ENCODE data around the gene FGF14.
"Not testable (repeated sequence)": the region's sequence is repeated elsewhere in the genome, so short reads cannot be mapped to it uniquely, and the experiment has no call there.

Gene FGF14

GRCh38 chr13:102142473-102142826 is 259.4 kb downstream of the FGF14 start:
- no peak for DNase-seq (ENCODE audit: extremely low read depth, insufficient read length)
- no peak for TF ChIP-seq CTCF (IDR thresholded peaks at IDR 0.05; ENCODE audit: insufficient read depth, low read length, poor library complexity, severe bottlenecking)
- Histone ChIP-seq H3K4me3 (replicated peaks; ENCODE audit: low read depth, low read length) (no peak overlapping the region), H3K27me3 (replicated peaks; ENCODE audit: control insufficient read depth, insufficient read depth, low read length) (no peaks in the 10 kb centered on the region), H3K36me3 (ENCODE audit: control insufficient read depth, insufficient read depth, low read length) (no peaks in the 10 kb centered on the region)

DNA sequence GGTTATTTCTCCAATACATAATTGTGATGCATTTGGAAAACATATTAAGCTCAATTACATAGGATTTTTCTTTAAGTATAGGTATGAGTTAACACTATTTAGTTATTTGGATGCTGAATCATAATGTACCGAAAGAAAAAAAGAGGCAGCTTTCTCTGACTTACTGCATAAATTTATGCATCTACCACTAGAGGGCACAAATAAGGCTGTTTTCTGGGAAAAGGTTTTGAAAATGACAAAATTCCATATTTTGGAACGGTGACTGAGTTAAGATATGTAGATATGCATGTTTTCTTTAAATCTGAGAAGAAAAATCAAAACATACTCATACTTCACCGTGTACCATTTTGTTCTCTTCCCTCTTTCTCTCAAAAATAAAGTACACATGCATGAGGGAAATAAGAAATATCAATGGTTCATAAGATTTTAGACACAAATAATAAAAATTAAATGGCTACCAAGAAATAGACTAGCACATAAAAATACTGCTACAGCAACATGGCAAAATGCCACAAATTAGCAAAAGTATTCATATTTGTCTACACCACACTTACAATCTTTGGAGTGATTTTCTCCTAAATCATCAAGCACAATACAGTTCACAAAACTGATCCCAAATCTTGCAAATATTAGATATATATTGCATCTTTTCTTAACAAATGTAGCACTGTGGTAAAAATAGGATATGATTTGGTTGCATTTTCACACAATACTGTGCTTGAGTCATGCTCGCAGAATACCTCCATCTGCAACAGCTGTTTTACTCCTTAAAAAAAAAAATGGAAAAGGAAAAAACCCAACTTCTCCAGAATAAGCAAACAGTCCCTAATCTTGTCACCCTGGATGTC is 260.0 kb downstream of the FGF14 start:
- TF ChIP-seq CTCF (IDR thresholded peaks at IDR 0.05; ENCODE audit: insufficient read depth, low read length, poor library complexity, severe bottlenecking) = peak; percentile 75
- Histone ChIP-seq H3K27me3 (replicated peaks; ENCODE audit: control insufficient read depth, insufficient read depth, low read length) (no peaks in the 10 kb centered on the region), H3K36me3 (ENCODE audit: control insufficient read depth, insufficient read depth, low read length) (no peaks in the 10 kb centered on the region), H3K4me3 (replicated peaks; ENCODE audit: low read depth, low read length) (no peak overlapping the region)
- no peak for DNase-seq (ENCODE audit: extremely low read depth, insufficient read length)

DNA sequence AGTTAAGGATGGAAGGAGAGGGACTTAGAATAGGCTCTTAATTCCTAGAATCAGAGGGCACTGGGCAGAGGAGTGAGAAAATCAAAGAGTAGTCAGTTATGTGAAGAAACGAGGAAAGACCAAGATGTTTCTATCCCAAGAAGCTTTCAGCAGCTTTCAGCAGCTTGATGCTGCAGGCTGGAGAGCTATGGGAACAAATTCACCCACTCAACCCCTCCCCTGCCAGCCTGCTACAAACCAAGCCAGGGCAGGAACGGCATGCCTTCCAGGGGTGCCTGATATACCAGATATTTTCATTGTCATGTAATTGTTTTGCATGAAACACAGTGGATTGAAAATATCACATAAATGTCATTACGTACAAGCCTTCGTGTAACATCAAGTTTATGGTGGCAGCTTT is 262.2 kb downstream of the FGF14 start:
- DNase-seq (ENCODE audit: extremely low read depth, insufficient read length) = no peak
- TF ChIP-seq CTCF (IDR thresholded peaks at IDR 0.05; ENCODE audit: insufficient read depth, low read length, poor library complexity, severe bottlenecking) = no peak
- no peak overlapping the region for H3K4me3 ChIP-seq (replicated peaks; ENCODE audit: low read depth, low read length)
- no peaks in the 10 kb centered on the region for H3K27me3 ChIP-seq (replicated peaks; ENCODE audit: control insufficient read depth, insufficient read depth, low read length)
- no peaks in the 10 kb centered on the region for H3K36me3 ChIP-seq (ENCODE audit: control insufficient read depth, insufficient read depth, low read length)

DNA sequence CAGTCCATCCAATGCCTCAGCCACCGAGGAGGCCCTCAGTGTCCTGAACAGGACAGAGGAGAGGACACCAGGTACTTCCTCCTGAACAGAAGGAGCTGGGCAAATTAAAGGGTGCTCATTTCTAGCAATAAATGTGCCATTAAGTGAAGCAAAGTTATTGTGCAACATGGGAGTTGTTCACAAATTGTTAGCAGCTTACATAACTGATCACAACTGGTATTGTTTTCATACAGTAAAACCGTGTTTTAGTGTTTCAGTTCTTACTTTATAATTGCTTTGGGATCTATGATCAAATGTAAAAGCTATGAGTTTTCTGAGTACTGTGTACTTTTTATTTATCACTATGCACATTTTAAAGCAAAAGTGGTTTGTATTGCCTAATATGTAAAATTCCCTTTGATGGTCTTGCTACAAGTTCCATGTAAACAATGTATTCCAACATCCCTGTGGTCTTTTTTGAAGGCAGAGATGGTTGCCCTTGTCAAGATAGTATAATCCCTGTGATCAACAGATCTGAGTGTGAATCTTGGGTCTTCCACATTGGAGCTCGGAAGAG is 263.1 kb downstream of the FGF14 start:
- Histone ChIP-seq H3K36me3 (ENCODE audit: control insufficient read depth, insufficient read depth, low read length) (no peaks in the 10 kb centered on the region), H3K4me3 (replicated peaks; ENCODE audit: low read depth, low read length) (no peak overlapping the region), H3K27me3 (replicated peaks; ENCODE audit: control insufficient read depth, insufficient read depth, low read length) (no peaks in the 10 kb centered on the region)
- no peak for TF ChIP-seq CTCF (IDR thresholded peaks at IDR 0.05; ENCODE audit: insufficient read depth, low read length, poor library complexity, severe bottlenecking)
- DNase-seq (ENCODE audit: extremely low read depth, insufficient read length) = no peak

DNA sequence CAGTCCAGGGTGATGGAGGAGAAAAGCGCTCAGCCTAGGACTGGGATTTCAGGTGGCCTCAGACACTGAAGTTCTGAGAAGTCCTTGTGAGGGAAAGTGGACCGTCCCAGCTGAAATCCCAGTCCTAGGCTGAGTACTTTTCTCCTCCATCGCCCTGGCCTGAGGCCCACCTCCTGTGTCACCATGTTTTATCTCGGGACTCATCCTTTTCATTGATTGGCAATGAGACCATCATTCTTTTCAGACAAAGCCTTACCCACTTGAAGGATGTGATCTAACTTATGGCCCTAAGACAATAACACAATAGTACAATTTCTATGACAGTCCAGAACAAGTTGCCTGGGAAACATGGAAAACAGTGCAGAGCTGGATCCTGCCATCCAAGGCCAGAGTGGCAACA is 263.9 kb downstream of the FGF14 start:
- not testable (repeated sequence) for H3K4me3 ChIP-seq (replicated peaks; ENCODE audit: low read depth, low read length); H3K36me3 ChIP-seq (ENCODE audit: control insufficient read depth, insufficient read depth, low read length); DNase-seq (ENCODE audit: extremely low read depth, insufficient read length); H3K27me3 ChIP-seq (replicated peaks; ENCODE audit: control insufficient read depth, insufficient read depth, low read length)

DNA sequence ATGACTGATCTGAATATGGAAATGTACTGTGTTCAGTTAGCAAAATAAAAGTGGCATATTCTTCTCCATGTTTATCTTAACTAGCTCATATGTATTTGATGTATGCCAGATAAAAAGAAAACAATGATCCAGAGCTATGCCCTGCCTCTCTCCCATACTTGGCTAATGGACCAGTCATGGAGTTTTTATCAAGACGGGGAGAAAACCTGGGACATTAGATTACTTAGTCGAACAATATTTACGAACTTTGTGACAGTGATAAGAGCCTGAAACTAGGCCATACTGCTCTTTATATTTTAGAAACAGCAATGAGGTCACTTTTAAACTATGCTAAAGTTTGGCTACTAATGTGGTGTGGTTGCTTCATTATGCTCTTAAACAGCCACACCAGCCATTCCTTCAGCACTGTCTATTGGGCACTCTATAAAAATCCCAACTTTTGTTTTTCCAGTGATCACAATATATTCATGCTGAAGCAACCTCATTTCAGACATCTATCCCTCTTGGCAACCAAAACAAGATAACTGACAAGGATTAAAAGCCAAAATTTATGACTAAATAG is 265.0 kb downstream of the FGF14 start:
- no peaks in the 10 kb centered on the region for H3K27me3 ChIP-seq (replicated peaks; ENCODE audit: control insufficient read depth, insufficient read depth, low read length)
- no peak for DNase-seq (ENCODE audit: extremely low read depth, insufficient read length)
- H3K36me3 ChIP-seq (ENCODE audit: control insufficient read depth, insufficient read depth, low read length) = no peaks in the 10 kb centered on the region
- TF ChIP-seq CTCF (IDR thresholded peaks at IDR 0.05; ENCODE audit: insufficient read depth, low read length, poor library complexity, severe bottlenecking) = no peak
- no peak overlapping the region for H3K4me3 ChIP-seq (replicated peaks; ENCODE audit: low read depth, low read length)
